ENCODE measurements around the gene SEC14L1.
A peak's percentile ranks its signal among the peaks of the same experiment; 100 is the strongest.

SEC14L1 gene

GRCh38 chr17:77213778-77214132 is 73.0 kb downstream of the SEC14L1 start:
- H3K4me3 ChIP-seq (ENCODE audit: low read depth, low read length): no peak overlapping the region
- H3K79me2 ChIP-seq (ENCODE audit: control insufficient read depth, insufficient read depth, low read length, poor library complexity): no peaks in the 10 kb centered on the region
- no peak overlapping the region for H4K91ac ChIP-seq (ENCODE audit: low read depth, low read length)
- H3K9me3 ChIP-seq (ENCODE audit: insufficient read depth, low read depth, low read length): peaks cover 3% of the 10 kb centered on the region
- H2BK5ac ChIP-seq (ENCODE audit: low read depth, low read length, poor library complexity): no peak overlapping the region
- H3K18ac ChIP-seq (ENCODE audit: low read length): no peak overlapping the region
- H3K36me3 ChIP-seq (ENCODE audit: control insufficient read depth in 1 of 2, insufficient read depth in 2 of 2, low read length in 2 of 2): peaks cover 64 to 72% of the 10 kb centered on the region in 2 experiments
- no peak overlapping the region for H3K4ac ChIP-seq (ENCODE audit: low read depth, low read length)
- H3K9ac ChIP-seq (ENCODE audit: low read length): no peak overlapping the region
- no peak overlapping the region for H2AFZ ChIP-seq (ENCODE audit: insufficient read depth, low read length, poor library complexity)
- no peak overlapping the region for H2BK120ac ChIP-seq (ENCODE audit: insufficient read depth, low read length, poor library complexity)
- H3K14ac ChIP-seq (ENCODE audit: low read length): no peak overlapping the region
- no peak overlapping the region for H2AK5ac ChIP-seq (ENCODE audit: low read length)
- H3K27ac ChIP-seq (ENCODE audit: low read depth, low read length): no peak overlapping the region
- no peak overlapping the region for H2BK12ac ChIP-seq (ENCODE audit: low read length)
- H3K23ac ChIP-seq (ENCODE audit: low read length): no peak overlapping the region
- no CpG with 5 or more reads among the region's 17 CpGs for WGBS (ENCODE audit: extremely low coverage, insufficient coverage, insufficient read length)
- no peak overlapping the region for H4K12ac ChIP-seq (ENCODE audit: low read depth, low read length)
- H3K4me1 ChIP-seq (ENCODE audit: control insufficient read depth in 1 of 2, insufficient read depth in 2 of 2, low read length in 2 of 2): peaks cover 0 to 2% of the 10 kb centered on the region in 2 experiments
- H4K8ac ChIP-seq (ENCODE audit: low read depth, low read length): no peak overlapping the region
- H3K79me1 ChIP-seq (ENCODE audit: low read length): no peaks in the 10 kb centered on the region
- H3K4me2 ChIP-seq (ENCODE audit: low read length): no peak overlapping the region
- no peaks in the 10 kb centered on the region for H3K27me3 ChIP-seq (ENCODE audit: insufficient read depth, low read length)
- no peak for DNase-seq

- no peak overlapping the region for H2AFZ ChIP-seq (ENCODE audit: insufficient read depth, low read length, poor library complexity)
- no peak overlapping the region for H3K4me2 ChIP-seq (ENCODE audit: low read length)
- no peak overlapping the region for H2BK12ac ChIP-seq (ENCODE audit: low read length)
Measured at GRCh38 chr17:77214328-77214727, 73.6 kb downstream of the SEC14L1 start.

GRCh38 chr17:77214743-77215142 is 74.0 kb downstream of the SEC14L1 start:
- Histone ChIP-seq H3K4me1 (ENCODE audit: control insufficient read depth in 1 of 2, insufficient read depth in 2 of 2, low read length in 2 of 2) (no peaks in the 10 kb centered on the region), H2AK5ac (ENCODE audit: low read length) (no peak overlapping the region), H3K79me1 (ENCODE audit: low read length) (no peaks in the 10 kb centered on the region), H3K27me3 (ENCODE audit: insufficient read depth, low read length) (no peaks in the 10 kb centered on the region), H3K4ac (ENCODE audit: low read depth, low read length) (no peak overlapping the region), H3K36me3 (ENCODE audit: control insufficient read depth in 1 of 2, insufficient read depth in 2 of 2, low read length in 2 of 2) (peaks cover 63 to 72% of the 10 kb centered on the region in 2 experiments), H3K79me2 (ENCODE audit: control insufficient read depth, insufficient read depth, low read length, poor library complexity) (no peaks in the 10 kb centered on the region), H4K8ac (ENCODE audit: low read depth, low read length) (no peak overlapping the region), H3K9ac (ENCODE audit: low read length) (no peak overlapping the region), H3K14ac (ENCODE audit: low read length) (no peak overlapping the region), H2BK120ac (ENCODE audit: insufficient read depth, low read length, poor library complexity) (no peak overlapping the region), H3K23ac (ENCODE audit: low read length) (no peak overlapping the region), H3K27ac (ENCODE audit: low read depth, low read length) (no peak overlapping the region), H3K4me3 (ENCODE audit: low read depth, low read length) (no peak overlapping the region), H2BK12ac (ENCODE audit: low read length) (no peak overlapping the region), H2BK5ac (ENCODE audit: low read depth, low read length, poor library complexity) (no peak overlapping the region), H3K9me3 (ENCODE audit: insufficient read depth, low read depth, low read length) (peaks cover 3% of the 10 kb centered on the region), H4K91ac (ENCODE audit: low read depth, low read length) (no peak overlapping the region), H3K18ac (ENCODE audit: low read length) (no peak overlapping the region), H3K4me2 (ENCODE audit: low read length) (no peak overlapping the region), H4K12ac (ENCODE audit: low read depth, low read length) (no peak overlapping the region), H2AFZ (ENCODE audit: insufficient read depth, low read length, poor library complexity) (no peak overlapping the region)
- peak in 1 of 2 donors; percentile 46 for DNase-seq
- no CpG with 5 or more reads among the region's 11 CpGs for WGBS (ENCODE audit: extremely low coverage, insufficient coverage, insufficient read length)

More at GRCh38 chr17:77214328-77214727, 73.6 kb downstream of the SEC14L1 start:
- Histone ChIP-seq H3K9ac (ENCODE audit: low read length) (no peak overlapping the region), H2AK5ac (ENCODE audit: low read length) (no peak overlapping the region), H3K79me1 (ENCODE audit: low read length) (no peaks in the 10 kb centered on the region), H3K27me3 (ENCODE audit: insufficient read depth, low read length) (no peaks in the 10 kb centered on the region), H2BK120ac (ENCODE audit: insufficient read depth, low read length, poor library complexity) (no peak overlapping the region), H4K91ac (ENCODE audit: low read depth, low read length) (no peak overlapping the region), H3K9me3 (ENCODE audit: insufficient read depth, low read depth, low read length) (peaks cover 3% of the 10 kb centered on the region), H3K4me1 (ENCODE audit: control insufficient read depth in 1 of 2, insufficient read depth in 2 of 2, low read length in 2 of 2) (peaks cover 0 to under 1% of the 10 kb centered on the region in 2 experiments), H2BK5ac (ENCODE audit: low read depth, low read length, poor library complexity) (no peak overlapping the region), H3K23ac (ENCODE audit: low read length) (no peak overlapping the region), H3K36me3 (ENCODE audit: control insufficient read depth in 1 of 2, insufficient read depth in 2 of 2, low read length in 2 of 2) (peaks cover 65 to 74% of the 10 kb centered on the region in 2 experiments), H4K8ac (ENCODE audit: low read depth, low read length) (no peak overlapping the region), H3K14ac (ENCODE audit: low read length) (no peak overlapping the region), H3K4me3 (ENCODE audit: low read depth, low read length) (no peak overlapping the region), H3K4ac (ENCODE audit: low read depth, low read length) (no peak overlapping the region), H3K79me2 (ENCODE audit: control insufficient read depth, insufficient read depth, low read length, poor library complexity) (no peaks in the 10 kb centered on the region), H3K18ac (ENCODE audit: low read length) (no peak overlapping the region), H3K27ac (ENCODE audit: low read depth, low read length) (no peak overlapping the region), H4K12ac (ENCODE audit: low read depth, low read length) (no peak overlapping the region)
- no CpG with 5 or more reads among the region's 12 CpGs for WGBS (ENCODE audit: extremely low coverage, insufficient coverage, insufficient read length)
- DNase-seq: no peak

GRCh38 chr17:77215281-77215680 is 74.5 kb downstream of the SEC14L1 start:
- Histone ChIP-seq H4K8ac (ENCODE audit: low read depth, low read length) (no peak overlapping the region), H3K23ac (ENCODE audit: low read length) (peak overlapping the region; percentile 42), H2BK120ac (ENCODE audit: insufficient read depth, low read length, poor library complexity) (no peak overlapping the region), H3K27me3 (ENCODE audit: insufficient read depth, low read length) (no peaks in the 10 kb centered on the region), H3K4ac (ENCODE audit: low read depth, low read length) (no peak overlapping the region), H4K91ac (ENCODE audit: low read depth, low read length) (no peak overlapping the region), H2AFZ (ENCODE audit: insufficient read depth, low read length, poor library complexity) (no peak overlapping the region), H3K36me3 (ENCODE audit: control insufficient read depth in 1 of 2, insufficient read depth in 2 of 2, low read length in 2 of 2) (peaks cover 58 to 68% of the 10 kb centered on the region in 2 experiments), H2BK5ac (ENCODE audit: low read depth, low read length, poor library complexity) (no peak overlapping the region), H3K9ac (ENCODE audit: low read length) (peak overlapping the region; percentile 52), H4K12ac (ENCODE audit: low read depth, low read length) (no peak overlapping the region), H3K27ac (ENCODE audit: low read depth, low read length) (no peak overlapping the region), H3K4me1 (ENCODE audit: control insufficient read depth in 1 of 2, insufficient read depth in 2 of 2, low read length in 2 of 2) (no peaks in the 10 kb centered on the region), H3K79me2 (ENCODE audit: control insufficient read depth, insufficient read depth, low read length, poor library complexity) (no peaks in the 10 kb centered on the region), H3K18ac (ENCODE audit: low read length) (no peak overlapping the region), H3K79me1 (ENCODE audit: low read length) (no peaks in the 10 kb centered on the region), H3K14ac (ENCODE audit: low read length) (no peak overlapping the region), H2BK12ac (ENCODE audit: low read length) (no peak overlapping the region), H3K9me3 (ENCODE audit: insufficient read depth, low read depth, low read length) (peaks cover 3% of the 10 kb centered on the region), H3K4me3 (ENCODE audit: low read depth, low read length) (no peak overlapping the region), H3K4me2 (ENCODE audit: low read length) (no peak overlapping the region), H2AK5ac (ENCODE audit: low read length) (no peak overlapping the region)
- no CpG with 5 or more reads among the region's 16 CpGs for WGBS (ENCODE audit: extremely low coverage, insufficient coverage, insufficient read length)
- no peak for DNase-seq

All from trophoblast cell (in vitro differentiated cells and primary cell).